Endothelial cell of umbilical vein (primary cell): Measurements from ENCODE around the gene PRKAB2.

Experiments
- CTCF ChIP-seq, 2 donors: IDR thresholded peaks; 1 replicate in 1 of 2; 2 replicates in 1 of 2; pipeline ENCODE4 v1.5.1; 2011; ENCODE audit warnings: low read length in 2 of 2, mild to moderate bottlenecking in 2 of 2, moderate library complexity in 2 of 2, control low read depth in 1 of 2, inconsistent platforms in 1 of 2, low read depth in 1 of 2; ENCODE audit not compliant: insufficient read depth in 1 of 2; ENCODE audit errors: extremely low read depth in 1 of 2
- EZH2 ChIP-seq: IDR thresholded peaks from 2 replicates; pipeline ENCODE4 v1.6.1; 2012; ENCODE audit warnings: borderline replicate concordance, low read depth, mild to moderate bottlenecking, moderate library complexity, low read length, inconsistent platforms; ENCODE audit not compliant: severe bottlenecking
- FOS ChIP-seq: IDR thresholded peaks from 2 replicates; pipeline ENCODE4 v1.6.1; 2011; ENCODE audit warnings: mild to moderate bottlenecking, low read length, moderate library complexity, borderline replicate concordance; ENCODE audit not compliant: insufficient read depth
- JUN ChIP-seq: IDR thresholded peaks from 2 replicates; pipeline ENCODE4 v1.6.1; 2011; ENCODE audit warnings: borderline replicate concordance, low read depth; ENCODE audit not compliant: insufficient read length, insufficient read depth
- MAX ChIP-seq: IDR thresholded peaks from 2 replicates; pipeline ENCODE4 v1.6.1; 2011; ENCODE audit not compliant: insufficient read depth, insufficient read length

DNA sequence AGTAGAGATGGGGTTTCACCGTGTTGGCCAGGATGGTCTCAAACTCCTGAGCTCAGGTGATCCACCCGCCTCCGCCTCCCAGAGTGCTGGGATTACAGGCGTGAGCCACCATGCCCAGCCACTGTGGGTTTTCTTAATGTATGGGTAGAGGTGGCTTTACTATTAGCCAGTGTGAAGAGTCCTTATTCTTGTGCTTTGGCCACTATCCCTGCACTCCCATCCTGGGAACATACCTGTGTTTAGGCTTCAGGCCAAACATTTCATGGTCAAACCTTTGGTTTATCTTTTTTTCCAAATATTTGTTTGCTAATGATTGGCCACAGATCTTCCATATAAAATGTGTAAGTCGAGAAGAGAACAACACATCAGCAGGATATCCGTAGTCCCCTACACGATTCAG is 36.3 kb upstream of the PRKAB2 start:
- no peak for TF ChIP-seq CTCF (IDR thresholded peaks at IDR 0.05; ENCODE audit: extremely low read depth in 1 of 2, insufficient read depth in 1 of 2, low read depth in 1 of 2, low read length in 2 of 2)
- no peak for TF ChIP-seq MAX
- TF ChIP-seq EZH2, result no peak
- no peak for TF ChIP-seq FOS
- TF ChIP-seq JUN, result no peak
